H9 (cell line): Measurements from ENCODE around the gene BCL6. TPM values are rescaled to one million over a fixed set of nuclear protein-coding genes. Genes with fewer than 3 reads are reported as not detected.

Experiments
- DNase-seq: peaks from one replicate; pipeline ENCODE4 v3.0.0-alpha.2; 2017
- H2AFZ ChIP-seq: one replicate; pipeline ENCODE4 v1.6.1; 2013; ENCODE audit warnings: mild to moderate bottlenecking, low read length, control low read depth, moderate library complexity
- H2AK5ac ChIP-seq: 2 replicates; pipeline ENCODE4 v1.6.1; 2013; ENCODE audit warnings: low read length, control low read depth, mixed read lengths; ENCODE audit not compliant: insufficient read length
- H2BK120ac ChIP-seq: one replicate; pipeline ENCODE4 v1.6.1; 2013; ENCODE audit warnings: low read depth, mild to moderate bottlenecking, low read length, control low read depth, inconsistent platforms; ENCODE audit not compliant: poor library complexity, severe bottlenecking
- H2BK12ac ChIP-seq: 2 replicates; pipeline ENCODE4 v1.6.1; 2013; ENCODE audit warnings: low read length, control low read depth, mixed read lengths, low read depth; ENCODE audit not compliant: insufficient read length
- H2BK15ac ChIP-seq: 2 replicates; pipeline ENCODE4 v1.6.1; 2013; ENCODE audit warnings: low read depth, low read length, control low read depth
- H2BK20ac ChIP-seq: one replicate; pipeline ENCODE4 v1.6.1; 2013; ENCODE audit warnings: low read depth, mild to moderate bottlenecking, low read length, control low read depth, inconsistent platforms; ENCODE audit not compliant: poor library complexity, severe bottlenecking
- H2BK5ac ChIP-seq: 2 replicates; pipeline ENCODE4 v1.6.1; 2013; ENCODE audit warnings: low read length, control low read depth, mixed read lengths; ENCODE audit not compliant: insufficient read length
- H3K14ac ChIP-seq: 2 replicates; pipeline ENCODE4 v1.6.1; 2013; ENCODE audit warnings: low read length, control low read depth; ENCODE audit not compliant: insufficient read depth
- H3K18ac ChIP-seq: 2 replicates; pipeline ENCODE4 v1.6.1; 2013; ENCODE audit warnings: low read depth, mild to moderate bottlenecking, mixed read lengths, low read length, control low read depth; ENCODE audit not compliant: insufficient read length
- H3K23ac ChIP-seq: 2 replicates; pipeline ENCODE4 v1.6.1; 2013; ENCODE audit warnings: low read length, control low read depth, mixed read lengths, low read depth; ENCODE audit not compliant: insufficient read length
- H3K23me2 ChIP-seq: 2 replicates; pipeline ENCODE4 v1.6.1; 2013; ENCODE audit warnings: low read depth, mild to moderate bottlenecking, mixed read lengths, low read length, control low read depth; ENCODE audit not compliant: insufficient read length, poor library complexity, severe bottlenecking
- H3K27ac ChIP-seq: 2 replicates; pipeline ENCODE4 v1.5.1; 2013; ENCODE audit warnings: low read length, control low read depth, mixed read lengths, low read depth; ENCODE audit not compliant: insufficient read length
- H3K27me3 ChIP-seq: 2 replicates; pipeline ENCODE4 v1.6.1; 2013; ENCODE audit warnings: low read length, control low read depth, inconsistent platforms; ENCODE audit not compliant: insufficient read depth
- H3K4ac ChIP-seq: 2 replicates; pipeline ENCODE4 v1.6.1; 2013; ENCODE audit warnings: low read depth, mild to moderate bottlenecking, control low read depth, inconsistent platforms, low read length, moderate library complexity
- H3K4me1 ChIP-seq: 2 replicates; pipeline ENCODE4 v1.6.1; 2013; ENCODE audit warnings: low read length, control low read depth, inconsistent platforms; ENCODE audit not compliant: insufficient read depth
- H3K4me2 ChIP-seq: 2 replicates; pipeline ENCODE4 v1.6.1; 2013; ENCODE audit warnings: low read length, control low read depth, mixed read lengths; ENCODE audit not compliant: insufficient read length, insufficient read depth
- H3K56ac ChIP-seq: 2 replicates; pipeline ENCODE4 v1.6.1; 2013; ENCODE audit warnings: low read depth, mild to moderate bottlenecking, mixed read lengths, low read length, control low read depth; ENCODE audit not compliant: insufficient read length
- H3K79me1 ChIP-seq: 2 replicates; pipeline ENCODE4 v1.6.1; 2013; ENCODE audit warnings: low read depth, mild to moderate bottlenecking, moderate library complexity, low read length, control low read depth, inconsistent platforms; ENCODE audit not compliant: insufficient read depth, poor library complexity, severe bottlenecking
- H3K79me2 ChIP-seq: 2 replicates; pipeline ENCODE4 v1.6.1; 2013; ENCODE audit warnings: low read length, control low read depth, inconsistent platforms; ENCODE audit not compliant: insufficient read depth
- H3K9ac ChIP-seq: 2 replicates; pipeline ENCODE4 v1.6.1; 2013; ENCODE audit warnings: low read length, control low read depth, mixed read lengths; ENCODE audit not compliant: insufficient read length; ENCODE audit errors: extremely low read depth
- H3K9me3 ChIP-seq: one replicate; pipeline ENCODE4 v1.6.1; 2013; ENCODE audit warnings: low read depth, low read length, inconsistent platforms; ENCODE audit not compliant: control insufficient read depth
- H3T11ph ChIP-seq: one replicate; pipeline ENCODE4 v1.6.1; 2013; ENCODE audit warnings: mild to moderate bottlenecking, low read length, control low read depth, inconsistent platforms
- H4K20me1 ChIP-seq: one replicate; pipeline ENCODE4 v1.6.1; 2013; ENCODE audit not compliant: control insufficient read depth, insufficient read length, insufficient read depth
- H4K5ac ChIP-seq: 2 replicates; pipeline ENCODE4 v1.6.1; 2013; ENCODE audit warnings: low read depth, mild to moderate bottlenecking, mixed read lengths, low read length, control low read depth; ENCODE audit not compliant: insufficient read length
- H4K8ac ChIP-seq: replicated peaks from 2 replicates; pipeline ENCODE4 v1.6.1; 2013; ENCODE audit warnings: low read length, control low read depth, mixed read lengths, low read depth; ENCODE audit not compliant: insufficient read length
- H4K91ac ChIP-seq: 2 replicates; pipeline ENCODE4 v1.6.1; 2013; ENCODE audit warnings: low read depth, mild to moderate bottlenecking, moderate library complexity, mixed read lengths, low read length, control low read depth; ENCODE audit not compliant: insufficient read length
- H3K27ac Mint-ChIP-seq, 3 experiments: 2 replicates in 2 of 3; 3 replicates in 1 of 3; pipeline ENCODE4 v1.8.0; 2020 to 2021; ENCODE audit warnings: mixed read lengths in 3 of 3, mild to moderate bottlenecking in 1 of 3, moderate library complexity in 1 of 3
- H3K27me3 Mint-ChIP-seq: 2 replicates; pipeline ENCODE4 v1.8.0; 2021; ENCODE audit warnings: low read depth, mild to moderate bottlenecking, moderate library complexity, mixed read lengths
- H3K36me3 Mint-ChIP-seq, 3 experiments: 2 replicates in 2 of 3; 3 replicates in 1 of 3; pipeline ENCODE4 v1.8.0; 2020 to 2021; ENCODE audit warnings: low read depth in 3 of 3, mixed read lengths in 3 of 3; ENCODE audit not compliant: insufficient read depth in 1 of 3
- H3K4me1 Mint-ChIP-seq, 2 experiments: 2 replicates each; pipeline ENCODE4 v1.8.0; 2020; ENCODE audit warnings: mixed read lengths in 2 of 2
- H3K4me3 Mint-ChIP-seq, 2 experiments: 2 replicates in 1 of 2; 3 replicates in 1 of 2; pipeline ENCODE4 v1.8.0; 2020 to 2021; ENCODE audit warnings: mild to moderate bottlenecking in 2 of 2, mixed read lengths in 2 of 2, moderate library complexity in 1 of 2
- H3K9me3 Mint-ChIP-seq, 2 experiments: 2 replicates in 1 of 2; 3 replicates in 1 of 2; pipeline ENCODE4 v1.8.0; 2020; ENCODE audit warnings: mild to moderate bottlenecking in 2 of 2, mixed read lengths in 2 of 2, moderate library complexity in 1 of 2
- WGBS: extraction: QIAGEN DNeasy Blood & Tissue Kit; methylation state at CpG from one replicate; pipeline ENCODE4 v1.1.7; 2013; ENCODE audit warnings: missing lambda C conversion rate, low lambda C conversion rate, mixed read lengths; ENCODE audit not compliant: insufficient read length; ENCODE audit errors: extremely low coverage; 5-methylcytosine and 5-hydroxymethylcytosine counted together
- total RNA-seq: library from RNA; stranded (reverse); gene quantifications from 2 replicates; pipeline ENCODE4 v1.2.1, GENCODE V29; 2021
- TF ChIP-seq, protein P1 (sequence below): fragments of 200-600 bp; sonication (generic); conservative IDR thresholded peaks from 3 replicates; pipeline ENCODE4 v1.8.0; 2021; ENCODE audit warnings: antibody characterized with exemption, mild to moderate bottlenecking

The BCL6 gene
- total RNA-seq, 1 experiment from 2014 or later, result 3.4 TPM

DNA sequence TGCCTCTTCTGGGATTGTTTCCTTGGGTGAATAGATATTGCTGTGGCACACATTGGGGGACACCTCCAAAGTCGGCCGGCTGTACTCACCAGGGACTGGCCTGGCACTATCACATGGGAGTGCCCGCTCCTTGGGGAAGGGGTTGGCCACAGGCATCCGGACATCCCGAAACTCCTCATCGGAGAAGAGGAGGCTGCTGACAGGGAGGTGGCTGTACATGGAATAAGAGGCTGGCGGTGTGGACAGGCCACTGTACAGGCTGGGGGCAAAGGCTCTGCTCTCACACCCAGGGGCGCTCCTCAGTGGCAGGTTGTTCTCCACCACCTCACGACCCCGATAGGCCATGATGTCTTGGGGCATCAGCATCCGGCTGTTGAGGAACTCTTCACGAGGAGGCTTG, 15.7 kb downstream of the BCL6 start:
- Mint-ChIP-seq H3K27me3 (no peaks in the 10 kb centered on the region), H3K4me3 (no peak overlapping the region), H3K36me3 (peaks cover 5 to 76% (median 75%) of the 10 kb centered on the region in 3 experiments), H3K27ac (no peak overlapping the region), H3K4me1 (no peaks in the 10 kb centered on the region), H3K9me3 (no peaks in the 10 kb centered on the region; a peak in 1 of 5 replicates)
- Histone ChIP-seq H3K27me3 (no peaks in the 10 kb centered on the region), H4K8ac (no peak overlapping the region), H4K5ac (no peak overlapping the region), H3K23me2 (no peaks in the 10 kb centered on the region), H3K27ac (no peak overlapping the region), H3K23ac (no peak overlapping the region), H2AK5ac (no peak overlapping the region), H3K9ac (no peak overlapping the region), H3T11ph (no peak overlapping the region), H2BK120ac (no peak overlapping the region), H3K79me1 (no peaks in the 10 kb centered on the region), H2AFZ (no peak overlapping the region), H3K4me2 (no peak overlapping the region), H4K91ac (no peak overlapping the region), H3K18ac (no peak overlapping the region), H3K56ac (no peak overlapping the region), H2BK15ac (no peak overlapping the region), H3K9me3 (no peaks in the 10 kb centered on the region), H2BK5ac (no peak overlapping the region), H2BK12ac (no peak overlapping the region), H3K79me2 (no peaks in the 10 kb centered on the region), H2BK20ac (no peak overlapping the region), H3K4me1 (no peaks in the 10 kb centered on the region), H3K14ac (no peak overlapping the region), H4K20me1 (no peaks in the 10 kb centered on the region), H3K4ac (no peak overlapping the region)
- DNase-seq, result no peak
- TF ChIP-seq, protein P1, sequence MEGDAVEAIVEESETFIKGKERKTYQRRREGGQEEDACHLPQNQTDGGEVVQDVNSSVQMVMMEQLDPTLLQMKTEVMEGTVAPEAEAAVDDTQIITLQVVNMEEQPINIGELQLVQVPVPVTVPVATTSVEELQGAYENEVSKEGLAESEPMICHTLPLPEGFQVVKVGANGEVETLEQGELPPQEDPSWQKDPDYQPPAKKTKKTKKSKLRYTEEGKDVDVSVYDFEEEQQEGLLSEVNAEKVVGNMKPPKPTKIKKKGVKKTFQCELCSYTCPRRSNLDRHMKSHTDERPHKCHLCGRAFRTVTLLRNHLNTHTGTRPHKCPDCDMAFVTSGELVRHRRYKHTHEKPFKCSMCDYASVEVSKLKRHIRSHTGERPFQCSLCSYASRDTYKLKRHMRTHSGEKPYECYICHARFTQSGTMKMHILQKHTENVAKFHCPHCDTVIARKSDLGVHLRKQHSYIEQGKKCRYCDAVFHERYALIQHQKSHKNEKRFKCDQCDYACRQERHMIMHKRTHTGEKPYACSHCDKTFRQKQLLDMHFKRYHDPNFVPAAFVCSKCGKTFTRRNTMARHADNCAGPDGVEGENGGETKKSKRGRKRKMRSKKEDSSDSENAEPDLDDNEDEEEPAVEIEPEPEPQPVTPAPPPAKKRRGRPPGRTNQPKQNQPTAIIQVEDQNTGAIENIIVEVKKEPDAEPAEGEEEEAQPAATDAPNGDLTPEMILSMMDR, result no peak
- WGBS, result no CpG with 5 or more reads among the region's 12 CpGs
